Measurements from ENCODE around the gene PLRG1.

Gene PLRG1

GRCh38 chr4:154519214-154519613, 31.0 kb downstream of the PLRG1 start:
- POLR2A ChIA-PET = interaction anchor here (0.6 kb wide), 1 partner anchor 131 kb away, joined by 5 read pairs; no protein-coding TSS in a partner anchor

GRCh38 chr4:154517591-154517990, 32.6 kb downstream of the PLRG1 start:
- Histone ChIP-seq H3K4me3 (ENCODE audit: low read depth, low read length) (no peak overlapping the region), H3K4me1 (ENCODE audit: control insufficient read depth, insufficient read depth, low read length) (no peaks in the 10 kb centered on the region), H3K27ac (ENCODE audit: extremely low read depth, low read depth, low read length) (no peak overlapping the region), H3K36me3 (ENCODE audit: control insufficient read depth in 2 of 2, insufficient read depth in 1 of 2, low read length in 2 of 2) (no peaks in the 10 kb centered on the region), H3K9me3 (ENCODE audit: control insufficient read depth, insufficient read depth, low read depth, low read length) (no peaks in the 10 kb centered on the region)
- ChIA-PET CTCF (interaction anchor here (0.8 to 1.9 kb wide), 3 partner anchors 11 to 188 kb away, joined by 3 to 11 read pairs (median 3); no protein-coding TSS in a partner anchor), POLR2A (no interaction called here)
- TF ChIP-seq ZNF2 (tag by site-specific recombination; IDR thresholded peaks at IDR 0.05) (no peak), ZNF37A (tag by site-specific recombination; IDR thresholded peaks at IDR 0.05) (no peak), ZNF621 (tag by site-specific recombination; IDR thresholded peaks at IDR 0.05) (no peak), ZNF362 (tag by site-specific recombination; IDR thresholded peaks at IDR 0.05) (no peak), ZNF792 (tag by site-specific recombination; IDR thresholded peaks at IDR 0.05) (no peak), ZNF23 (tag by site-specific recombination; IDR thresholded peaks at IDR 0.05; ENCODE audit: borderline replicate concordance) (no peak), ZNF48 (tag by site-specific recombination; IDR thresholded peaks at IDR 0.05) (no peak), ZNF366 (tag by site-specific recombination; conservative IDR thresholded peaks at IDR 0.05) (no peak), ZNF677 (tag by site-specific recombination; IDR thresholded peaks at IDR 0.05) (no peak), ZNF768 (tag by site-specific recombination; IDR thresholded peaks at IDR 0.05) (no peak), PRDM2 (tag by site-specific recombination; IDR thresholded peaks at IDR 0.05; ENCODE audit: borderline replicate concordance) (no peak), ZNF140 (tag by site-specific recombination; IDR thresholded peaks at IDR 0.05) (no peak), ZSCAN23 (tag by site-specific recombination; IDR thresholded peaks at IDR 0.05) (no peak), ZNF521 (tag by site-specific recombination; IDR thresholded peaks at IDR 0.05) (no peak), KLF16 (tag by site-specific recombination; IDR thresholded peaks at IDR 0.05) (no peak)

More at GRCh38 chr4:154519214-154519613, 31.0 kb downstream of the PLRG1 start:
- no peaks in the 10 kb centered on the region for H3K4me1 ChIP-seq (ENCODE audit: control insufficient read depth, insufficient read depth, low read length)
- TF ChIP-seq MEIS1 (CRISPR knock-in tag; IDR thresholded peaks at IDR 0.05; ENCODE audit: borderline replicate concordance) = no peak
- TF ChIP-seq ZBTB7A (tag by site-specific recombination; IDR thresholded peaks at IDR 0.05; ENCODE audit: low read depth) = no peak
- no peak for TF ChIP-seq ZNF510 (tag by site-specific recombination; IDR thresholded peaks at IDR 0.05; ENCODE audit: insufficient replicate concordance)
- no peak for TF ChIP-seq ZSCAN23 (tag by site-specific recombination; IDR thresholded peaks at IDR 0.05)
- no peak for TF ChIP-seq KLF8 (tag by site-specific recombination; IDR thresholded peaks at IDR 0.05)
- no peak for TF ChIP-seq ZNF146 (tag by site-specific recombination; IDR thresholded peaks at IDR 0.05)
- no peak for TF ChIP-seq ZNF423 (tag by site-specific recombination; IDR thresholded peaks at IDR 0.05)
- no peak overlapping the region for H3K27ac ChIP-seq (ENCODE audit: extremely low read depth, low read depth, low read length)
- no peaks in the 10 kb centered on the region for H3K9me3 ChIP-seq (ENCODE audit: control insufficient read depth, insufficient read depth, low read depth, low read length)
- H3K36me3 ChIP-seq (ENCODE audit: control insufficient read depth in 2 of 2, insufficient read depth in 1 of 2, low read length in 2 of 2) = no peaks in the 10 kb centered on the region
- no peak overlapping the region for H3K4me3 ChIP-seq (ENCODE audit: low read depth, low read length)
- CTCF ChIA-PET = interaction anchor here (0.6 to 1.3 kb wide), 5 partner anchors 13 to 1521 kb away, joined by 3 to 4 read pairs (median 4); no protein-coding TSS in a partner anchor
